ENCODE results near the gene SCN10A. TPM values are rescaled to one million over a fixed set of nuclear protein-coding genes. Genes with fewer than 3 reads are reported as not detected.

SCN10A gene
- total and polyA plus RNA-seq, 9 of the 15 experiments (the other 6 are each of a cell fraction or from before 2014, with no cell fraction given), result not detected

DNA sequence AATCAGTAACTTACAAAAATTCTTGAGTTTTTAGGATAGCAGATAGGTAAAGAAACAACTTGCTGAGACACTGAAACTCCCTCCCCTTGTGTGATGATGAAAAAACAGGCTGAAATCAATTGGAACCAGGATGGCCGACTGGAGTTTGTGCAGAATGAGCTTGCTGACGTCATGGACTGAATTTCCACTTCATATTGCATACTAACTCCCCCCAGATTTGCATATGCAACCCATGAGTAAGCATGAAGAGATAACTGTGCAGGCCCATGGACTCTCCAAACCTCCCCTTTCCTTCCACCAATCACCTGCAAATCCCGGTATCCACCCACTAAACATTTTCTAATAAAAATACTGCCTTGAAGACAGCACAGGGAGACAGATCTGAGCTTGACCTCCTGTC, 84.5 kb downstream of the SCN10A start (continued):
- TF ChIP-seq ATF7 (IDR thresholded peaks at IDR 0.05) (peak; percentile 84), COPS2 (conservative IDR thresholded peaks at IDR 0.05) (no peak), ZNF316 (IDR thresholded peaks at IDR 0.05) (peak; percentile 31; the same call in 1 of the 2 replicates), NRF1 (conservative IDR thresholded peaks at IDR 0.05 in 1 of 2, IDR thresholded peaks at IDR 0.05 in 1 of 2) (no peak), RBM34 (IDR thresholded peaks at IDR 0.05; ENCODE audit: borderline replicate concordance, insufficient read depth, low read length) (no peak), PCBP2 (IDR thresholded peaks at IDR 0.05; ENCODE audit: low read depth, low read length, poor library complexity, severe bottlenecking) (no peak), ZNF449 (CRISPR knock-in tag; IDR thresholded peaks at IDR 0.05) (no peak), TEAD2 (tag; IDR thresholded peaks at IDR 0.05) (no peak), NKRF (IDR thresholded peaks at IDR 0.05; ENCODE audit: borderline replicate concordance) (no peak), MAFK (IDR thresholded peaks at IDR 0.05; ENCODE audit: low read length) (no peak; the same call in 1 of the 2 replicates), CHD2 (IDR thresholded peaks at IDR 0.05; ENCODE audit: low read depth, low read length) (no peak), CEBPG (CRISPR knock-in tag; IDR thresholded peaks at IDR 0.05) (no peak), CEBPG (tag; conservative IDR thresholded peaks at IDR 0.05 in 1 of 2, IDR thresholded peaks at IDR 0.05 in 1 of 2) (no peak), NFXL1 (CRISPR knock-in tag; IDR thresholded peaks at IDR 0.05) (no peak), ZNF24 (IDR thresholded peaks at IDR 0.05) (no peak), KLF6 (CRISPR knock-in tag; IDR thresholded peaks at IDR 0.05; ENCODE audit: borderline replicate concordance) (no peak)
- TF ChIP-seq, protein P1, sequence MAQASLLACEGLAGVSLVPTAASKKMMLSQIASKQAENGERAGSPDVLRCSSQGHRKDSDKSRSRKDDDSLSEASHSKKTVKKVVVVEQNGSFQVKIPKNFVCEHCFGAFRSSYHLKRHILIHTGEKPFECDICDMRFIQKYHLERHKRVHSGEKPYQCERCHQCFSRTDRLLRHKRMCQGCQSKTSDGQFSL (CRISPR knock-in tag; IDR thresholded peaks at IDR 0.05), result no peak
- TF ChIP-seq, protein P1 (tag; IDR thresholded peaks at IDR 0.05), result no peak
- TF ChIP-seq, protein P2, sequence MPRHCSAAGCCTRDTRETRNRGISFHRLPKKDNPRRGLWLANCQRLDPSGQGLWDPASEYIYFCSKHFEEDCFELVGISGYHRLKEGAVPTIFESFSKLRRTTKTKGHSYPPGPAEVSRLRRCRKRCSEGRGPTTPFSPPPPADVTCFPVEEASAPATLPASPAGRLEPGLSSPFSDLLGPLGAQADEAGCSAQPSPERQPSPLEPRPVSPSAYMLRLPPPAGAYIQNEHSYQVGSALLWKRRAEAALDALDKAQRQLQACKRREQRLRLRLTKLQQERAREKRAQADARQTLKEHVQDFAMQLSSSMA (CRISPR knock-in tag; IDR thresholded peaks at IDR 0.05), result no peak
- TF ChIP-seq, protein P3, sequence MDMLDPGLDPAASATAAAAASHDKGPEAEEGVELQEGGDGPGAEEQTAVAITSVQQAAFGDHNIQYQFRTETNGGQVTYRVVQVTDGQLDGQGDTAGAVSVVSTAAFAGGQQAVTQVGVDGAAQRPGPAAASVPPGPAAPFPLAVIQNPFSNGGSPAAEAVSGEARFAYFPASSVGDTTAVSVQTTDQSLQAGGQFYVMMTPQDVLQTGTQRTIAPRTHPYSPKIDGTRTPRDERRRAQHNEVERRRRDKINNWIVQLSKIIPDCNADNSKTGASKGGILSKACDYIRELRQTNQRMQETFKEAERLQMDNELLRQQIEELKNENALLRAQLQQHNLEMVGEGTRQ (CRISPR knock-in tag; IDR thresholded peaks at IDR 0.05), result no peak
- TF ChIP-seq, protein P4, sequence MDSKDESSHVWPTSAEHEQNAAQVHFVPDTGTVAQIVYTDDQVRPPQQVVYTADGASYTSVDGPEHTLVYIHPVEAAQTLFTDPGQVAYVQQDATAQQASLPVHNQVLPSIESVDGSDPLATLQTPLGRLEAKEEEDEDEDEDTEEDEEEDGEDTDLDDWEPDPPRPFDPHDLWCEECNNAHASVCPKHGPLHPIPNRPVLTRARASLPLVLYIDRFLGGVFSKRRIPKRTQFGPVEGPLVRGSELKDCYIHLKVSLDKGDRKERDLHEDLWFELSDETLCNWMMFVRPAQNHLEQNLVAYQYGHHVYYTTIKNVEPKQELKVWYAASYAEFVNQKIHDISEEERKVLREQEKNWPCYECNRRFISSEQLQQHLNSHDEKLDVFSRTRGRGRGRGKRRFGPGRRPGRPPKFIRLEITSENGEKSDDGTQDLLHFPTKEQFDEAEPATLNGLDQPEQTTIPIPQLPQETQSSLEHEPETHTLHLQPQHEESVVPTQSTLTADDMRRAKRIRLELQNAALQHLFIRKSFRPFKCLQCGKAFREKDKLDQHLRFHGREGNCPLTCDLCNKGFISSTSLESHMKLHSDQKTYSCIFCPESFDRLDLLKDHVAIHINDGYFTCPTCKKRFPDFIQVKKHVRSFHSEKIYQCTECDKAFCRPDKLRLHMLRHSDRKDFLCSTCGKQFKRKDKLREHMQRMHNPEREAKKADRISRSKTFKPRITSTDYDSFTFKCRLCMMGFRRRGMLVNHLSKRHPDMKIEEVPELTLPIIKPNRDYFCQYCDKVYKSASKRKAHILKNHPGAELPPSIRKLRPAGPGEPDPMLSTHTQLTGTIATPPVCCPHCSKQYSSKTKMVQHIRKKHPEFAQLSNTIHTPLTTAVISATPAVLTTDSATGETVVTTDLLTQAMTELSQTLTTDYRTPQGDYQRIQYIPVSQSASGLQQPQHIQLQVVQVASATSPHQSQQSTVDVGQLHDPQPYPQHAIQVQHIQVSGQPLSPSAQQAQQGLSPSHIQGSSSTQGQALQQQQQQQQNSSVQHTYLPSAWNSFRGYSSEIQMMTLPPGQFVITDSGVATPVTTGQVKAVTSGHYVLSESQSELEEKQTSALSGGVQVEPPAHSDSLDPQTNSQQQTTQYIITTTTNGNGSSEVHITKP (IDR thresholded peaks at IDR 0.05; ENCODE audit: partially characterized antibody), result no peak
